Testis (tissue), 2 donors: Measurements from ENCODE around the gene KAT7.

Source experiments
- POLR2A ChIP-seq: fragments of 450-650 bp; IDR thresholded peaks from one replicate; pipeline ENCODE4 v1.6.1; 2017; ENCODE audit warnings: antibody characterized with exemption, mild to moderate bottlenecking, moderate library complexity
- TF ChIP-seq, protein P1 (sequence below), 3 experiments: fragments of 450-650 bp in 2 of 3; fragments of 200-600 bp in 1 of 3; sonication (generic) in 1 of 3; IDR thresholded peaks; one replicate each; pipeline ENCODE4 v1.5.1; 2016 to 2019; ENCODE audit warnings: antibody characterized with exemption in 3 of 3, mild to moderate bottlenecking in 2 of 3, moderate library complexity in 1 of 3

DNA sequence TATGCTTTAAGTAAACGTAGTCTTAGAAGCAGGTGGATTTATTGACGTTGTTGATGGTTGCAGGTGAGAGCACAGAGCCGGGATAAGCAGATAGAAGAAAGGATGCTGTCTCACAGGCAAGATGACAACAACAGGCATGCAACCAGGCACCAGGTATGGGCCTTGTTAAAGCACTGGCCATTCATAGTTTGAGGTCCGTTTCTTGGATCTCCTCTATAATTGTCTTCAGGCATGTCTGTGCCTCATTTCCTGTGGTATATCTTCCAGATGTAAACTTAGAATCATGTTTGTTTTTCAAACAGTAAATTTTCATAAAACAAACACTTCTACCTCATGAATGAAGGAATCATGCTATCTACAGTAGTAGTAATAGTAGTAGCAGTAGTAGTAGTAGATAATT lies 20.6 kb downstream of the KAT7 start:
- TF ChIP-seq POLR2A: no peak
- TF ChIP-seq, protein P1, sequence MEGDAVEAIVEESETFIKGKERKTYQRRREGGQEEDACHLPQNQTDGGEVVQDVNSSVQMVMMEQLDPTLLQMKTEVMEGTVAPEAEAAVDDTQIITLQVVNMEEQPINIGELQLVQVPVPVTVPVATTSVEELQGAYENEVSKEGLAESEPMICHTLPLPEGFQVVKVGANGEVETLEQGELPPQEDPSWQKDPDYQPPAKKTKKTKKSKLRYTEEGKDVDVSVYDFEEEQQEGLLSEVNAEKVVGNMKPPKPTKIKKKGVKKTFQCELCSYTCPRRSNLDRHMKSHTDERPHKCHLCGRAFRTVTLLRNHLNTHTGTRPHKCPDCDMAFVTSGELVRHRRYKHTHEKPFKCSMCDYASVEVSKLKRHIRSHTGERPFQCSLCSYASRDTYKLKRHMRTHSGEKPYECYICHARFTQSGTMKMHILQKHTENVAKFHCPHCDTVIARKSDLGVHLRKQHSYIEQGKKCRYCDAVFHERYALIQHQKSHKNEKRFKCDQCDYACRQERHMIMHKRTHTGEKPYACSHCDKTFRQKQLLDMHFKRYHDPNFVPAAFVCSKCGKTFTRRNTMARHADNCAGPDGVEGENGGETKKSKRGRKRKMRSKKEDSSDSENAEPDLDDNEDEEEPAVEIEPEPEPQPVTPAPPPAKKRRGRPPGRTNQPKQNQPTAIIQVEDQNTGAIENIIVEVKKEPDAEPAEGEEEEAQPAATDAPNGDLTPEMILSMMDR (IDR thresholded peaks at IDR 0.05): no peak
